Astrocyte (in vitro differentiated cells and primary cell): Measurements from ENCODE around the gene DNAL1.

ENCODE experiments used
- EZH2 ChIP-seq: IDR thresholded peaks from 2 replicates; pipeline ENCODE4 v1.6.1; 2012; ENCODE audit warnings: mild to moderate bottlenecking, low read length, inconsistent platforms; ENCODE audit not compliant: insufficient read depth
- TF ChIP-seq, protein P1 (sequence below): IDR thresholded peaks from 2 replicates; pipeline ENCODE4 v1.5.1; 2011; ENCODE audit warnings: low read depth, mild to moderate bottlenecking, inconsistent platforms, low read length, moderate library complexity; ENCODE audit not compliant: insufficient read depth

DNA sequence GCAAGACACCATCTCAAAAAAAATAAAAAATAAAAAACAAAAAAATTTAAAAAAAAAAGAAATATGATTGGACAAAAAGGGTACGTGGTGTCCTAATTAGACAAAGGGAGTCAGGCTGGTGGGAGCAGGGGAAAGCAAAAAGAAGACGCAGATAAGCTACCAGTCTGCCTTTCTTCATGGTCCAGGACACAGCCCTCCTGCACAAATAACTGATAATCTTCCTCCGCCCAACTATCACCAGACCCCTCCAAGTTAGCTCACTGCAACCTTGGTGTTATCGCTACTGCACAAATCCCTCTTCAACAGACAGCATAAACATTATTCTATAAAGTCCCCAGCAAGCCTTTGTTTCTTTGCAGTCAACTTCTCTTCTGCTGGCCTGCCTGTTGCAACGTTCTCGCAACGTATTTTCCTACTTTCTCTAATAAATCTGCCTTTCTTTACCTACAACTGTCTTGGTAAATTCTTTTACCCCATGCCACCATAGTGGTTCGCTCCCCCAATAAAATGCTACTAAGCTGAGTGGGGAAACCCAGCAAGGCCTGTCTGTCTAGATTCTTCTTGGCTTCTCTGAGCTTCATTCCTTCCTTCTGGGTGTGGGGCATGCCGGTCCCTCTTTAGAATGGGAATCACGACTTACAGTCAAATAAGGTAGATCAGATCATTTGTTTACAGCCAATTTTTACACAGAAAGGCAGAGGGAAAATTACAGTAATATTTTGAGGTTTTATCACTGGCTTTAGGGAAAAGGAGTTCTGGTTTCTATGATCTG lies 14.6 kb upstream of the DNAL1 start:
- TF ChIP-seq, protein P1, sequence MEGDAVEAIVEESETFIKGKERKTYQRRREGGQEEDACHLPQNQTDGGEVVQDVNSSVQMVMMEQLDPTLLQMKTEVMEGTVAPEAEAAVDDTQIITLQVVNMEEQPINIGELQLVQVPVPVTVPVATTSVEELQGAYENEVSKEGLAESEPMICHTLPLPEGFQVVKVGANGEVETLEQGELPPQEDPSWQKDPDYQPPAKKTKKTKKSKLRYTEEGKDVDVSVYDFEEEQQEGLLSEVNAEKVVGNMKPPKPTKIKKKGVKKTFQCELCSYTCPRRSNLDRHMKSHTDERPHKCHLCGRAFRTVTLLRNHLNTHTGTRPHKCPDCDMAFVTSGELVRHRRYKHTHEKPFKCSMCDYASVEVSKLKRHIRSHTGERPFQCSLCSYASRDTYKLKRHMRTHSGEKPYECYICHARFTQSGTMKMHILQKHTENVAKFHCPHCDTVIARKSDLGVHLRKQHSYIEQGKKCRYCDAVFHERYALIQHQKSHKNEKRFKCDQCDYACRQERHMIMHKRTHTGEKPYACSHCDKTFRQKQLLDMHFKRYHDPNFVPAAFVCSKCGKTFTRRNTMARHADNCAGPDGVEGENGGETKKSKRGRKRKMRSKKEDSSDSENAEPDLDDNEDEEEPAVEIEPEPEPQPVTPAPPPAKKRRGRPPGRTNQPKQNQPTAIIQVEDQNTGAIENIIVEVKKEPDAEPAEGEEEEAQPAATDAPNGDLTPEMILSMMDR, result no peak
- TF ChIP-seq EZH2, result no peak
